ENCODE measurements around the gene CD69.
"Not testable (repeated sequence)": the region's sequence is repeated elsewhere in the genome, so short reads cannot be mapped to it uniquely, and the experiment has no call there.

- not testable (repeated sequence) for TF ChIP-seq EZH2phosphoT487 (IDR thresholded peaks at IDR 0.05; ENCODE audit: insufficient read depth, low read depth); EZH2 (IDR thresholded peaks at IDR 0.05; ENCODE audit: insufficient read depth, poor library complexity, severe bottlenecking)
Measured at GRCh38 chr12:9713032-9713558, 47.6 kb downstream of the CD69 start.

Data from GM23248 (cell line).